Adrenal gland (tissue), 12 donors: ENCODE measurements around the gene ANO5. TPM values are rescaled to one million over a fixed set of nuclear protein-coding genes. Genes with fewer than 3 reads are reported as not detected.

Source experiments
- DNase-seq, 7 donors: peaks; one replicate each; pipeline ENCODE4 v3.0.0-alpha.2; 2019 to 2020
- H3K27ac ChIP-seq, 5 donors: fragments of 200-600 bp; sonication (generic) in 4 of 5; 1 replicate in 3 of 5; 2 replicates in 2 of 5; pipeline versions ENCODE4 v1.5.1 to v1.8.0; 2016 to 2020; ENCODE audit warnings: mild to moderate bottlenecking in 1 of 5
- H3K27me3 ChIP-seq: fragments of 200-600 bp; 2 replicates; pipeline ENCODE4 v1.8.0; 2021
- H3K36me3 ChIP-seq, 2 donors: fragments of 200-600 bp; replicated peaks in 1 of 2; 1 replicate in 1 of 2; 2 replicates in 1 of 2; pipeline versions ENCODE4 v1.5.1 to v1.8.0; 2018 to 2022
- H3K4me1 ChIP-seq, 2 donors: fragments of 200-600 bp; replicated peaks in 1 of 2; 1 replicate in 1 of 2; 2 replicates in 1 of 2; pipeline versions ENCODE4 v1.5.1 to v1.8.0; 2018 to 2021
- H3K4me3 ChIP-seq, 4 donors: fragments of 200-600 bp; sonication (generic) in 3 of 4; one replicate each; pipeline ENCODE4 v1.5.1; 2016 to 2018
- H3K9me3 ChIP-seq, 3 donors: fragments of 200-600 bp; sonication (generic) in 1 of 3; replicated peaks in 1 of 3; 1 replicate in 2 of 3; 2 replicates in 1 of 3; pipeline versions ENCODE4 v1.5.1 to v1.8.0; 2016 to 2021
- CTCF ChIP-seq, 6 experiments: fragments of 450-650 bp in 4 of 6; fragments of 200-600 bp in 2 of 6; sonication (generic) in 1 of 6; IDR thresholded peaks; 1 replicate in 5 of 6; 2 replicates in 1 of 6; pipeline versions ENCODE4 v1.5.1 to v1.8.0; 2016 to 2021; ENCODE audit warnings: antibody characterized with exemption in 6 of 6, mild to moderate bottlenecking in 2 of 6, moderate library complexity in 1 of 6
- POLR2A ChIP-seq, 2 donors: fragments of 450-650 bp; IDR thresholded peaks; one replicate each; pipeline ENCODE4 v1.6.1; 2017; ENCODE audit warnings: antibody characterized with exemption in 2 of 2, mild to moderate bottlenecking in 2 of 2, moderate library complexity in 1 of 2
- WGBS, 4 donors: extraction: QIAGEN DNeasy Blood & Tissue Kit in 2 of 4; methylation state at CpG; one replicate each; pipeline versions ENCODE4 v1.1.5 to v1.1.7; 2013 to 2017; 5-methylcytosine and 5-hydroxymethylcytosine counted together
- intact Hi-C, 2 donors: fragments of 100-400 bp; cut with DNase I; formaldehyde crosslinking; loops; one replicate each; pipeline versions ENCODE4 v1.14.1 to v1.15.0; 2022 to 2023
- polyA plus RNA-seq, 3 donors: library from polyadenylated mRNA; stranded (reverse); fragments of 200-250 nt in 2 of 3; fragments of 350-450 nt in 1 of 3; fragmentation: Illumina TruSeq in 1 of 3; extraction: RNeasy Lipid Tissue Mini Kit (QIAGEN cat#74804) in 1 of 3; gene quantifications; one replicate each; pipeline ENCODE4 v1.2.3, GENCODE V29; 2013 to 2014
- total RNA-seq, 9 donors: library from RNA; depleted of rRNA in 4 of 9; stranded (reverse); fragments of >200 nt in 4 of 9; fragments of 120-200 nt in 1 of 9; fragmentation: NEBNext Ultra II Directional in 1 of 9; extraction: Animal tissue kit (Norgen Biotek cat#: 25700) in 1 of 9; gene quantifications; one replicate each; pipeline versions ENCODE4 v1.1.0 to v1.2.4, GENCODE V29; 2013 to 2023
- donor health status: healthy with polysubstance abuse.
- donor health status: Bipolar disorder and iron deficiency.
- donor health status: DM: yes; HTN: yes; CAD: no.
- donor health status: DM: no; HTN: no; CAD: no.
- donor health status: DM: no; HTN: no; CAD: no.
- donor health status: DM: yes; HTN: yes; CAD: no.

Gene ANO5
- total and polyA plus RNA-seq, 12 donors, result 2.4 to 18.0 (median 8.7) TPM

- TF ChIP-seq CTCF (IDR thresholded peaks at IDR 0.05) (no peak), POLR2A (IDR thresholded peaks at IDR 0.05) (no peak)
- H3K36me3 ChIP-seq, result no peaks in the 10 kb centered on the region
- no peak for DNase-seq
- no peaks in the 10 kb centered on the region for H3K27me3 ChIP-seq
- 76 to 84% (median 80%) methylated on average over 3 of the region's 3 CpGs for WGBS, 4 donors
- no peaks in the 10 kb centered on the region for H3K4me1 ChIP-seq
- no peak overlapping the region for H3K4me3 ChIP-seq
- H3K27ac ChIP-seq, result no peak overlapping the region
- intact Hi-C loops, result no loop called here
- no peaks in the 10 kb centered on the region for H3K9me3 ChIP-seq
Measured at GRCh38 chr11:22208151-22208858, 15.4 kb downstream of the ANO5 start.

GRCh38 chr11:22216940-22217339 lies 24.1 kb downstream of the ANO5 start:
- Histone ChIP-seq H3K4me1 (no peaks in the 10 kb centered on the region), H3K4me3 (no peak overlapping the region), H3K36me3 (no peaks in the 10 kb centered on the region), H3K27ac (no peak overlapping the region), H3K27me3 (no peaks in the 10 kb centered on the region), H3K9me3 (no peaks in the 10 kb centered on the region)
- DNase-seq, result no peak
- intact Hi-C loops, result no loop called here
- TF ChIP-seq CTCF (IDR thresholded peaks at IDR 0.05) (no peak), POLR2A (IDR thresholded peaks at IDR 0.05) (no peak)

GRCh38 chr11:22221143-22221542 lies 28.3 kb downstream of the ANO5 start:
- no peak overlapping the region for H3K4me3 ChIP-seq
- intact Hi-C loops, result no loop called here
- TF ChIP-seq POLR2A (IDR thresholded peaks at IDR 0.05) (no peak), CTCF (IDR thresholded peaks at IDR 0.05) (no peak)

GRCh38 chr11:22225190-22225589 lies 32.3 kb downstream of the ANO5 start:
- Histone ChIP-seq H3K36me3 (no peaks in the 10 kb centered on the region), H3K9me3 (no peaks in the 10 kb centered on the region), H3K4me3 (no peak overlapping the region), H3K27ac (no peak overlapping the region), H3K27me3 (no peaks in the 10 kb centered on the region), H3K4me1 (no peaks in the 10 kb centered on the region)
- intact Hi-C loops, result no loop called here
- TF ChIP-seq CTCF (IDR thresholded peaks at IDR 0.05) (no peak), POLR2A (IDR thresholded peaks at IDR 0.05) (no peak)
- DNase-seq, result no peak
- 77 to 82% (median 80%) methylated on average over 4 of the region's 4 CpGs for WGBS, 4 donors

More at GRCh38 chr11:22221143-22221542, 28.3 kb downstream of the ANO5 start:
- no peaks in the 10 kb centered on the region for H3K36me3 ChIP-seq
- no peaks in the 10 kb centered on the region for H3K9me3 ChIP-seq
- H3K4me1 ChIP-seq, result no peaks in the 10 kb centered on the region
- 90 to 94% (median 91%) methylated on average over 3 of the region's 3 CpGs for WGBS, 4 donors
- H3K27me3 ChIP-seq, result no peaks in the 10 kb centered on the region
- H3K27ac ChIP-seq, result no peak overlapping the region
- DNase-seq, result no peak
